ENCODE data around the gene ZBED1.
"Not testable (repeated sequence)": the region's sequence is repeated elsewhere in the genome, so short reads cannot be mapped to it uniquely, and the experiment has no call there.

Gene ZBED1

DNA sequence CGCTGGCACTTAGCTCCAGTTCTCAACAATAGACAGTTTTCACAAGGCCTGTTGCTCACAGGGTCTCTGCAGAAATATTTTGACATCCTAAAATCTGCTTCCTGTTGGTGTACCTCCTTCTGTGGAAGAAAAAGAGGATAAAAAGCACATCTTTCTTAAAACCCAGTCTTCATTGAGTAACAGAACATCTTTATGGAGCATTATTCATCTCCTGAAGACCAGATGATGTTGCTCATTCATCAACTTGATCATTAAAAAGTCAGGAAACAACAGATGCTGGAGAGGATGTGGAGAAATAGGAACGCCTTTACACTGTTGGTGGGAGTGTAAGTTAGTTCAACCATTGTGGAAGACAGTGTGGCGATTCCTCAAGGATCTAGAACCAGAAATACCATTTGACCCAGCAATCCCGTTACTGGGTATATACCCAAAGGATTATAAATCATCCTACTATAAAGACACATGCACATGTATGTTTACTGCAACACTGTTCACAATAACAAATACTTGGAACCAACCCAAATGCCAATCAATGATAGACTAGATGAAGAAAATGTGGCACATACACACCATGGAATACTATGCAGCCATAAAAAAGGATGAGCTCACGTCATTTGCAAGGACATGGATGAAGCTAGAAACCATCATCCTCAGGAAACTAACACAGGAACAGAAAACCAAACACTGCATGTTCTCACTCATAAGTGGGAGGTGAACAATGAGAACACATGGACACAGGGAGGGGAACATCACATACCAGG, 33.7 kb upstream of the ZBED1 start:
- H3K36me3 Mint-ChIP-seq (ENCODE audit: low read depth); H3K27ac Mint-ChIP-seq; H3K9me3 Mint-ChIP-seq; H3K4me3 Mint-ChIP-seq; DNase-seq; H3K4me1 Mint-ChIP-seq (ENCODE audit: low read depth): not testable (repeated sequence)
- H3K27me3 Mint-ChIP-seq: peaks cover 10% of the 10 kb centered on the region

GRCh38 chrX:2533424-2533823, 32.6 kb upstream of the ZBED1 start:
- Mint-ChIP-seq H3K27ac (no peak overlapping the region), H3K4me1 (ENCODE audit: low read depth) (no peaks in the 10 kb centered on the region), H3K4me3 (no peak overlapping the region), H3K36me3 (ENCODE audit: low read depth) (no peaks in the 10 kb centered on the region), H3K27me3 (peaks cover 11% of the 10 kb centered on the region), H3K9me3 (no peaks in the 10 kb centered on the region)
- no peak for DNase-seq

DNA sequence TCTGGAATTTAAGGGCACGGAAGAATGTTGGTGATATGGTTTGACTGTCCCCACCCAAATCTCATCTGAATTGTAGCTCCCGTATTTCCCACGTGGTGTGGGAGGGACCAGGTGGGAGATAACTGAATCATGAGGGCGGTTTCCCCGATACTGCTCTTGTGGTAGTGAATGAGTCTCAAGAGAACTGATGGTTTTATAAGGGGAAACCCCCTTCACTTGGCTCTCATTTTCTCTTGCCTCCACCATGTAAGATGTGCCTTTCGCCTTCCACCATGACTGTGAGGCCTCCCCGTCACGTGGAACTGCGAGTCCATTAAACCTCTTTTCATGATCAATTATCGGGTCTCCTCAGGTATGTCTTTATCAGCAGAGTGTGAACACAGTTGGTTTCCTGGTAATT, 25.6 kb upstream of the ZBED1 start:
- Mint-ChIP-seq H3K4me3 (no peak overlapping the region), H3K4me1 (ENCODE audit: low read depth) (no peaks in the 10 kb centered on the region)

GRCh38 chrX:2523911-2524310, 23.1 kb upstream of the ZBED1 start:
- peaks cover 33% of the 10 kb centered on the region for H3K27me3 Mint-ChIP-seq
- H3K9me3 Mint-ChIP-seq: no peaks in the 10 kb centered on the region
- no peaks in the 10 kb centered on the region for H3K4me1 Mint-ChIP-seq (ENCODE audit: low read depth)
- no peak overlapping the region for H3K27ac Mint-ChIP-seq
- DNase-seq: no peak
- H3K4me3 Mint-ChIP-seq: no peak overlapping the region
- H3K36me3 Mint-ChIP-seq (ENCODE audit: low read depth): no peaks in the 10 kb centered on the region

More for the DNA sequence above, 25.6 kb upstream of the ZBED1 start:
- no peak overlapping the region for H3K27ac Mint-ChIP-seq
- no peak for DNase-seq
- no peaks in the 10 kb centered on the region for H3K9me3 Mint-ChIP-seq
- no peaks in the 10 kb centered on the region for H3K36me3 Mint-ChIP-seq (ENCODE audit: low read depth)
- H3K27me3 Mint-ChIP-seq: peaks cover 33% of the 10 kb centered on the region

- Mint-ChIP-seq H3K4me1 (ENCODE audit: low read depth) (peaks cover 1% of the 10 kb centered on the region), H3K36me3 (ENCODE audit: low read depth) (no peaks in the 10 kb centered on the region), H3K27me3 (peaks cover 25% of the 10 kb centered on the region), H3K4me3 (no peak overlapping the region), H3K27ac (no peak overlapping the region), H3K9me3 (no peaks in the 10 kb centered on the region)
- DNase-seq: no peak
These were observed 21.2 kb upstream of the ZBED1 start for GRCh38 chrX:2521927-2522386.

GRCh38 chrX:2521092-2521926, 20.5 kb upstream of the ZBED1 start:
- Mint-ChIP-seq H3K9me3 (no peaks in the 10 kb centered on the region), H3K27ac (no peak overlapping the region), H3K36me3 (ENCODE audit: low read depth) (no peaks in the 10 kb centered on the region), H3K27me3 (peaks cover 20% of the 10 kb centered on the region), H3K4me1 (ENCODE audit: low read depth) (peaks cover 4% of the 10 kb centered on the region), H3K4me3 (no peak overlapping the region)
- DNase-seq: no peak

DNA sequence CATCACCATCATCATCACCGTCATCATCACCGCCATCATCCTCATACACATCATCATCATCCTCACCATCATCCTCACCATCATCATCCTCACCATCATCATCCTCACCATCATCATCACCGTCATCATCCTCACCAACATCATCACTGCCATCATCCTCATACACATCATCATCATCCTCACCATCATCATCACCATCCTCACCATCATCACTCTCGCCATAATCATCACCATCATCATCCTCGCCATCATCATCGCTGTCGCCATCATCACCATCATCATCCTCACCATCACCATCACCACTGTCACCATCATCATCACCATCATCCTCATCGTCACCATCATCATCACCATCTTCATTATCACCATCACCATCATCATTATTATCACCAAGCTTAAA, 19.8 kb upstream of the ZBED1 start:
- Mint-ChIP-seq H3K27ac (no peak overlapping the region), H3K36me3 (ENCODE audit: low read depth) (no peaks in the 10 kb centered on the region), H3K4me1 (ENCODE audit: low read depth) (peaks cover 4% of the 10 kb centered on the region), H3K9me3 (no peaks in the 10 kb centered on the region), H3K27me3 (peaks cover 21% of the 10 kb centered on the region), H3K4me3 (no peak overlapping the region)
- DNase-seq: no peak

GRCh38 chrX:2519638-2520037, 18.9 kb upstream of the ZBED1 start:
- H3K4me3 Mint-ChIP-seq; DNase-seq; H3K27ac Mint-ChIP-seq; H3K4me1 Mint-ChIP-seq (ENCODE audit: low read depth); H3K36me3 Mint-ChIP-seq (ENCODE audit: low read depth); H3K9me3 Mint-ChIP-seq: not testable (repeated sequence)
- H3K27me3 Mint-ChIP-seq: peaks cover 18% of the 10 kb centered on the region

DNA sequence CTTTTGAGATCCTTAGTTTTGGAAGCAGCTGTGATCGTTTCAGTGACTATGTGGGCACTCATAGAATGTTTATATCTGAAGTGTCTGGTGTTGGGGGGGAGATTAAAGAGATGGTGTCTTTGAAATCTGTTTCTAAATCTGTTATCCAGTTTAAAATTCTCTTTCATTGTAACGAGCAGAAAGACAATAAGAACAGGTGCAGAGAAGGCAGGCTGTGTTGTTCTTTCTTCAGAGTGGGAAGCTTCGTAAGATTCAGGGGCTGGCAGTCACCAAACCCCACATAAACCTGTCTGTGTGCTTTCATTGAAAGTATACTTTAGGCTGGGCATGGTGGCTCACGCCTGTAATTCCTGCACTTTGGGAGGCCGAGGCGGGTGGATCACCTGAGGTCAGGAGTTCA, 16.3 kb upstream of the ZBED1 start:
- peaks cover 11% of the 10 kb centered on the region for H3K27me3 Mint-ChIP-seq
- H3K4me3 Mint-ChIP-seq: no peak overlapping the region
- no peaks in the 10 kb centered on the region for H3K36me3 Mint-ChIP-seq (ENCODE audit: low read depth)
- DNase-seq: no peak
- H3K9me3 Mint-ChIP-seq: no peaks in the 10 kb centered on the region
- H3K27ac Mint-ChIP-seq: no peak overlapping the region
- H3K4me1 Mint-ChIP-seq (ENCODE audit: low read depth): peaks cover 4% of the 10 kb centered on the region

DNA sequence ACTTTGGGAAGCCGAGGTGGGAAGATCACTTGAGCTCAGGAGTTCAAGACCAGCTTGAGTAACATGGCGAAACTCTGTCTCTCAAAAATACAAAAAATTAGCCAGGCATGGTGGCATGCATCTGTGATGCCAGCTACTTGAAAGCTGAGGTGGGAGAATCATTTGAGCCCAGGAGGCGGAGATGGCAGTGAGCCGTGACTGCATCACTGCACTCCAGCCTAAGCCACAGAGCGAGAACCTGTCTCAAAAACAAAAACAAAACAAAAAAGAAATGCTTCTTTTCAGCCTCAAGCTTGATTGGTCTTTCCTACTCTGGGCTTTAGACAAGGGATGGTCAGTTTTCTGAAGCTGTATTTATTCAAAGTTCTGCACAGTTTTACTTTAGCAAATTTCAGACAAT, 15.8 kb upstream of the ZBED1 start:
- Mint-ChIP-seq H3K27ac (no peak overlapping the region), H3K9me3 (no peaks in the 10 kb centered on the region), H3K4me3 (no peak overlapping the region), H3K27me3 (peaks cover 11% of the 10 kb centered on the region), H3K4me1 (ENCODE audit: low read depth) (peaks cover 4% of the 10 kb centered on the region), H3K36me3 (ENCODE audit: low read depth) (no peaks in the 10 kb centered on the region)
- no peak for DNase-seq

GRCh38 chrX:2514131-2514530, 13.4 kb upstream of the ZBED1 start:
- Mint-ChIP-seq H3K4me3 (no peak overlapping the region), H3K9me3 (no peaks in the 10 kb centered on the region), H3K27ac (no peak overlapping the region), H3K36me3 (ENCODE audit: low read depth) (no peaks in the 10 kb centered on the region), H3K4me1 (ENCODE audit: low read depth) (peaks cover 4% of the 10 kb centered on the region), H3K27me3 (peaks cover 11% of the 10 kb centered on the region)
- DNase-seq: no peak

- Mint-ChIP-seq H3K36me3 (ENCODE audit: low read depth) (no peaks in the 10 kb centered on the region), H3K27me3 (peaks cover 10% of the 10 kb centered on the region), H3K27ac (no peak overlapping the region), H3K9me3 (no peaks in the 10 kb centered on the region), H3K4me1 (ENCODE audit: low read depth) (peaks cover 4% of the 10 kb centered on the region), H3K4me3 (no peak overlapping the region)
- no peak for DNase-seq
These were observed 12.4 kb upstream of the ZBED1 start for GRCh38 chrX:2513121-2513664.

DNA sequence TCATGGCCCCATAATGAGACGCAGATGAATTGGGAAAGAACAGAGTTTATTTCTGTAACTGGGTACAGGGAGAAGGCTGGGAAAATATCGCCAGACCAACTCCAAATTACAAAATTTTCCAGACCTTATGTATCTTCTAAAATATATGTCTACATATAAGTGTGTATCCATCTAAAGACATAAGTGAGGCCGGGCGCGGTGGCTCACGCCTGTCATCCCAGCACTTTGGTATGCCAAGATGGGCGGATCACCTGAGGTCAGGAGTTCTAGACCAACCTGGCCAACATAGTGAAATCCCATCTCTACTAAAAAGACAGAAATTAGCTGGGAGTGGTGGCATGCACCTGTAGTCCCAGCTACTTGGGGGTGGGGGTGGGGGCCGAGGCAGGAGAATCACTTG, 11.7 kb upstream of the ZBED1 start:
- Mint-ChIP-seq H3K4me1 (ENCODE audit: low read depth) (peaks cover 4% of the 10 kb centered on the region), H3K9me3 (no peaks in the 10 kb centered on the region), H3K4me3 (no peak overlapping the region), H3K36me3 (ENCODE audit: low read depth) (no peaks in the 10 kb centered on the region), H3K27ac (no peak overlapping the region), H3K27me3 (peaks cover 6% of the 10 kb centered on the region)
- DNase-seq: no peak

GRCh38 chrX:2511326-2511725, 10.6 kb upstream of the ZBED1 start:
- Mint-ChIP-seq H3K4me1 (ENCODE audit: low read depth) (no peaks in the 10 kb centered on the region), H3K27me3 (peaks cover 6% of the 10 kb centered on the region), H3K9me3 (no peaks in the 10 kb centered on the region), H3K4me3 (no peak overlapping the region), H3K27ac (no peak overlapping the region), H3K36me3 (ENCODE audit: low read depth) (no peaks in the 10 kb centered on the region)
- DNase-seq: no peak
